ENCODE results near the gene ADAM12.

The ADAM12 gene

GRCh38 chr10:126127481-126128029 is 260.7 kb downstream of the ADAM12 start:
- DNase-seq (ENCODE audit: low read depth) = no peak
- no peak overlapping the region for H3K4me3 ChIP-seq (replicated peaks; ENCODE audit: low read depth, low read length)
- TF ChIP-seq CTCF (IDR thresholded peaks at IDR 0.05; ENCODE audit: low read length, missing control alignments) = no peak

DNA sequence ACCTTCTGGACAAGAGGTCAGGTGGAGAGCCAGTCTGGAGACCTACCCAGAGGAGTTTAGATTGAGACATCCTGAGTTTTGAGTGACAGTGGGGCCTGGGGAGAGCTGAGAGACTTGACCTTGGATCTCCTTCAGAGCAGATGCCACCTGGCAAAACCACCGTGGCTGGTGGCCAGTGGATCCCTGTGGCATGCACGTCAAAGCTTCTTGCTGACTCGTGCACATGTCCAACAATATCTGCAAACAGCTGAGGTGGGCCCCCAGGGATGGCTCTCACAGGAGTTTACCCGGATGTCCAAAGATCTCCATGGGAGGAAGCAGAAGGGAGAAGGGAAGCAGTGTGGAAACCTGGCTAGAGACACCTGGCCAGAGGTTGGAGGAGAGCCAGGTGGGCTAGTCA is 261.4 kb downstream of the ADAM12 start:
- H3K4me3 ChIP-seq (replicated peaks; ENCODE audit: low read depth, low read length) = no peak overlapping the region
- DNase-seq (ENCODE audit: low read depth) = no peak
- TF ChIP-seq CTCF (IDR thresholded peaks at IDR 0.05; ENCODE audit: low read length, missing control alignments) = no peak

GRCh38 chr10:126126023-126126422 is 262.3 kb downstream of the ADAM12 start:
- DNase-seq (ENCODE audit: low read depth) = no peak
- no peak for TF ChIP-seq CTCF (IDR thresholded peaks at IDR 0.05; ENCODE audit: low read length, missing control alignments)
- H3K4me3 ChIP-seq (replicated peaks; ENCODE audit: low read depth, low read length) = no peak overlapping the region

DNA sequence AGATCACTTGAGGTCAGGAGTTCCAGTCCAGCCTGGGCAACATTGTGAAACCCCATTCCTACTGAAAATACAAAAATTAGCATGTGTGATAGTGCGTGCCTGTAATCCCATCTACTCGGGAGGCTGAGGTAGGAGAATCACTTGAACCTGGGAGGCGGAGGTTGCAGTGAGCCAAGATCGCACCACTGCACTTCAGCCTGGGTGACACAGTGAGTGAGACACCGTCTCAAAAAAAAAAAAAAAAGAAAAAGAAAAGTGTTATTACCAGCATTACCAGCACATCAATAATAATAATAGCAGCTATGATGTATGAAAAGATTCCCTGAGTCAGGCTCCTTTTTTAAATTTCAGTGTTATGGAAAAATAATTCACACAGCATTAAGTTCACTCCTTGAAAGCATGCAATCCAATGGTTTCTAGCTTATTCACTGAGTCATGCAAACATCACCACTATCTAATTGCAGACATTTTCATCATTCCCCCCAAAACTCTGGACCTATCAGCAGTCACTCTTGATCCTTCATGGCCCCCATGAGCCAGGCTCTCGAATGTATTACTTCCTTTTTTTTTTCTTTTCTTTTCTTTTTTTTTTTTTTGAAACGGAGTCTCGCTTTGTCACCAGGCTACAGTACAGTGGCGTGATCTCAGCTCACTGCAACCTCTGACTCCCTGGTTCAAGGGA is 263.5 kb downstream of the ADAM12 start:
- DNase-seq (ENCODE audit: low read depth) = no peak
- H3K4me3 ChIP-seq (replicated peaks; ENCODE audit: low read depth, low read length) = no peak overlapping the region
- TF ChIP-seq CTCF (IDR thresholded peaks at IDR 0.05; ENCODE audit: low read length, missing control alignments) = no peak

DNA sequence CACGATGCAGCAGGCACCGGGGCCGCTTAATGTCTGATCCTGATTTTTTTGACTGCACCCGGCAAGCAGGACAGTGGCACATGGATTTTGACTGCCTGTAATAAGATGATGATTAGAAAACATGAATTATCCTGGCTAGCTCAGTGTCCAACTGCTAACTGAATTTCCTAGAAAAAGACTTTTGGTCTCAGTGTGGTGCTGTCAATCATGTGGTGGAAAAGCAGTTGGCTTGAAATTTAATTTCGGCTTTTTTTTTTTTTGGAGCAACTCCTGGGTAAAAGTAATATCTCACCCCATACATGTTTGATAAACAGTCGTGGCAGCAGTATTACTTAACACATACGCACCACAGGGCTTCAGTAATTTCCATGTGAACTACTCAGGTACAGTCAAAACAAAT is 264.2 kb downstream of the ADAM12 start:
- DNase-seq (ENCODE audit: low read depth) = no peak
- H3K4me3 ChIP-seq (replicated peaks; ENCODE audit: low read depth, low read length) = no peak overlapping the region
- TF ChIP-seq CTCF (IDR thresholded peaks at IDR 0.05; ENCODE audit: low read length, missing control alignments) = no peak

DNA sequence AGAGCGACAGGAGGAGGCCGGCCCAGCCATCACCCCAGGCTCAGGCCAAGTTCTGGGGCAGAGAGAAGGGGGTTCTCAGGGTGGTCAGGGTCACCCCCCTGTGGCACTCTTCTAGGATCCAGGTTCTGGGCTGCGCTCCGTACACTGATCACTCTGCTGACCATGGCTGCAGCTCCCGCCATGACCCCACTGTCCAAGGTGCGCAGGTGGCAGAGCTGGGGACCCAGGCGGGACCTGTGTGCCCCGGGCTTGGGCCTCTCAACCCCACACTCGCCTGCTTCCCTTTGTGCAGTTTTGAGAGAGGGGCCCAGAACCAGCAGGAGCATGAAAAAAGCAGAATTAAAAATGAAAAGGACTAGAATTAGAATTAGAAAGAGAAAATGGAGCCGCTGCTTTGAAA is 264.8 kb downstream of the ADAM12 start:
- no peak for TF ChIP-seq CTCF (IDR thresholded peaks at IDR 0.05; ENCODE audit: low read length, missing control alignments)
- H3K4me3 ChIP-seq (replicated peaks; ENCODE audit: low read depth, low read length) = no peak overlapping the region
- no peak for DNase-seq (ENCODE audit: low read depth)

- no peak for DNase-seq (ENCODE audit: low read depth)
- TF ChIP-seq CTCF (IDR thresholded peaks at IDR 0.05; ENCODE audit: low read length, missing control alignments) = no peak
- no peak overlapping the region for H3K4me3 ChIP-seq (replicated peaks; ENCODE audit: low read depth, low read length)
Observed at GRCh38 chr10:126122881-126123280, 265.4 kb downstream of the ADAM12 start.
